Measurements from ENCODE around the gene SLC6A6. TPM values are rescaled to one million over a fixed set of nuclear protein-coding genes. Genes with fewer than 3 reads are reported as not detected.

SLC6A6 gene
- total RNA-seq, 1 donor from 2014 or later: 35.4 TPM

DNA sequence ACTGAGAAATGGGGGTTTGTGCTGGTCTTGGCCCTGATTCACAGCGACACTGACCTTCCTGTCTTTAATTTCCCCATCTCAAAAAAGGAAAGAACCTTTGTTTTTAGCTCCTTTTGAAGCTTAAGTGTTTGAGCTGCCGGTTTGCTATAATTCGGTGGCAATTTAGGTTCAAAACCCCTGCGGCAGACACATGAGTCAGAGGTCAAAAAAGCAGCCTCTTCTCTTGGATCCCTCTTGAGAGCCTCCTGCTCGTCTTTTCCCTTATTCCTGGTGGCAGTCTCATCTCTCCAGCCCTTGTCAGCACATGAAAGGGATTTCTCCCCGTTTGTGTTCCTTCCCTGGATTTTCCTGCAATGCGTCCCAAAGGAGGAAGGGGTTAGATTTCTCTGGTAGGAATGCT lies 73.2 kb downstream of the SLC6A6 start:
- Histone ChIP-seq H3K27ac (replicated peaks) (no peak overlapping the region), H3K9me3 (replicated peaks) (no peaks in the 10 kb centered on the region), H3K36me3 (peaks cover 59% of the 10 kb centered on the region), H3K4me1 (peaks cover 43% of the 10 kb centered on the region), H3K4me3 (no peak overlapping the region), H3K27me3 (ENCODE audit: low read depth) (peaks cover 9% of the 10 kb centered on the region)
- intact Hi-C loops (cut with micrococcal nuclease): no loop called here
- DNase-seq: no peak
- TF ChIP-seq CTCF (IDR thresholded peaks at IDR 0.05; ENCODE audit: borderline replicate concordance): no peak

DNA sequence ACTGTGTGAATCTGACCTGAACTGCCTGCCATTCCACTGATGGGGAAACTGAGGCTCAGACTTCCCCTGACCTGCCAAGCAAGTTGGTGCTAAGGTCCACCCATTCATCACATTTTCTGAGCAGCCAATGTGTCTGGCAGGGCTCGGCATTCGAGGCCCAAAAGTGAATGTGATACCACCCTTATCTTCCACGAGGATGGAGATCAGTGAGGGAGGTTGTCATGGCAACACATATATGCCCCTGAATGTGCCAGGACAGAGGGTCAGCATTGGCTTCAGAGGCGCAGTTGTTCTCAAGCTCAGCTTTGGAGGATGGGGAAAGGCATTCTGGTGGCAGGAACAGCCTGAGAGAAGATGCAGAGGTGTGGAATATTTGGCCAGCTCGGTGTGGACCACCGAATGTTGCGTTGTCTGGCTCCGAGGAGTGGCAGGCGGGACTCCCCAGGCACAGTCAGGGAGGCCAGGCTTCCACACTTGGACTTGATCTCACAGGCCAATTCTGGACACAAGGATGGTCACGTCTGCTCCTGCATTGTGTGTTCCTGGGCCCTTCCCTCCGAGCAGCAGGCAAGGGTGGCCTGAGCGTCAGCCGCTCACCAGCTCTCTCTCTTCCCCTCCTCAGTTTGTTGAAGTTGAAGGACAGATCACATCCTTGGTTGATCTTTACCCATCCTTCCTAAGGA lies 74.3 kb downstream of the SLC6A6 start:
- peaks cover 12% of the 10 kb centered on the region for H3K27me3 ChIP-seq (ENCODE audit: low read depth)
- intact Hi-C loops (cut with micrococcal nuclease): no loop called here
- peaks cover 43% of the 10 kb centered on the region for H3K4me1 ChIP-seq
- no peak for TF ChIP-seq CTCF (IDR thresholded peaks at IDR 0.05; ENCODE audit: borderline replicate concordance)
- no peak overlapping the region for H3K4me3 ChIP-seq
- H3K36me3 ChIP-seq: peaks cover 59% of the 10 kb centered on the region
- H3K9me3 ChIP-seq (replicated peaks): no peaks in the 10 kb centered on the region
- H3K27ac ChIP-seq (replicated peaks): no peak overlapping the region
- DNase-seq: no peak

- intact Hi-C loops (cut with micrococcal nuclease): no loop called here
- Histone ChIP-seq H3K27ac (replicated peaks) (no peak overlapping the region), H3K4me1 (peaks cover 41% of the 10 kb centered on the region), H3K9me3 (replicated peaks) (no peaks in the 10 kb centered on the region), H3K4me3 (no peak overlapping the region), H3K36me3 (peaks cover 53% of the 10 kb centered on the region), H3K27me3 (ENCODE audit: low read depth) (peaks cover 19% of the 10 kb centered on the region)
- TF ChIP-seq CTCF (IDR thresholded peaks at IDR 0.05; ENCODE audit: borderline replicate concordance): no peak
- no peak for DNase-seq
Observed at GRCh38 chr3:14477311-14477935, 75.0 kb downstream of the SLC6A6 start.

DNA sequence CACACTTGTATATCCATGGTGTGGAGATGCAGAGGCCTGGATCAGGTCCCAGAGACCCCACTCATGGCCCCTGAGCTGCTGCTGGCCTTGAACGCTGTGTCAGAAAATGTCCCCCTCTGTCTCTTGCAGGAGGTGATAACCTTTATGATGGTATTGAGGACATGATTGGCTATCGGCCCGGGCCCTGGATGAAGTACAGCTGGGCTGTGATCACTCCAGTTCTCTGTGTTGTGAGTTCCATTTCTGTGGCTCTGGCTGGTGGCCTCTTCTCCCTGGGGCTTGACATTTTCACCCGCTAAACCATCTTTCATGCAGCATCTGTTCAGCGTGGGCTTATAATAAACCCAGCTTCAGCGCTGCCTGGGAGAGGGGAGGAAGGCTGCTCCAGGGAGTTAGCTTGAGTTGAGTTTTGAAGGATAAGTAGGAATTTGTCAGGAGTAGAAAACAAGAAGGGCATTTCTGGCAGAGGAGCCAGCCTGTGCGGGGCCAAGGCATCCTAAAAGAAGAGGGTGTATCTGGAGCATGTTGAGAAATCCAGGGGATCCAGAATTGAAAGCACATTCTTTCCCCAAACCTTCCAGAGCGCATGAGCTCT lies 76.6 kb downstream of the SLC6A6 start:
- intact Hi-C loops (cut with micrococcal nuclease): no loop called here
- Histone ChIP-seq H3K4me1 (peaks cover 49% of the 10 kb centered on the region), H3K36me3 (peaks cover 38% of the 10 kb centered on the region), H3K9me3 (replicated peaks) (no peaks in the 10 kb centered on the region), H3K27ac (replicated peaks) (peak overlapping the region; percentile 75), H3K27me3 (ENCODE audit: low read depth) (peaks cover 21% of the 10 kb centered on the region), H3K4me3 (no peak overlapping the region)
- no peak for DNase-seq
- no peak for TF ChIP-seq CTCF (IDR thresholded peaks at IDR 0.05; ENCODE audit: borderline replicate concordance)

- no peak for TF ChIP-seq CTCF (IDR thresholded peaks at IDR 0.05; ENCODE audit: borderline replicate concordance)
- Histone ChIP-seq H3K9me3 (replicated peaks) (no peaks in the 10 kb centered on the region), H3K4me3 (no peak overlapping the region), H3K27ac (replicated peaks) (peak overlapping the region; percentile 75), H3K27me3 (ENCODE audit: low read depth) (peaks cover 21% of the 10 kb centered on the region), H3K36me3 (peaks cover 38% of the 10 kb centered on the region), H3K4me1 (peaks cover 49% of the 10 kb centered on the region)
- no peak for DNase-seq
- intact Hi-C loops (cut with micrococcal nuclease): no loop called here
Observed at GRCh38 chr3:14479591-14479990, 77.2 kb downstream of the SLC6A6 start.

Measured in left ventricle myocardium inferior (tissue), 1 donor.